Measurements from ENCODE around the gene FAM50B. TPM values are rescaled to one million over a fixed set of nuclear protein-coding genes. Genes with fewer than 3 reads are reported as not detected.

Gene FAM50B
- total and polyA plus RNA-seq, 2 of the 4 experiments (the other 2 are of a cell fraction) = 4.1 to 7.4 TPM

GRCh38 chr6:3801960-3802359 is 47.2 kb upstream of the FAM50B start:
- no peaks in the 10 kb centered on the region for H3K9me3 ChIP-seq (ENCODE audit: control insufficient read depth, insufficient read depth, low read length)
- H3K14ac ChIP-seq (replicated peaks; ENCODE audit: low read depth, low read length) = no peak overlapping the region; the same call in 1 of the 2 replicates
- WGBS, 2 experiments (ENCODE audit: extremely low coverage in 2 of 2, insufficient read length in 1 of 2) = no CpG with 5 or more reads among the region's 5 CpGs
- no peaks in the 10 kb centered on the region for H4K20me1 ChIP-seq (ENCODE audit: insufficient read depth, low read length)
- no TSS peak for BruUV-seq (replicated peaks)
- H3K4me3 ChIP-seq (ENCODE audit: insufficient read depth, low read depth, low read length) = no peak overlapping the region
- no peak for ATAC-seq (ENCODE audit: low read depth)
- H3K56ac ChIP-seq (ENCODE audit: extremely low read depth, insufficient read depth, low read length) = no peak overlapping the region
- H2BK20ac ChIP-seq (ENCODE audit: low read depth, low read length) = peak overlapping the region; percentile 82; the same call in 1 of the 2 replicates
- no peak overlapping the region for H3K9ac ChIP-seq (ENCODE audit: low read depth, low read length)
- H3K9me1 ChIP-seq (ENCODE audit: insufficient read depth, low read length) = peaks cover 33% of the 10 kb centered on the region
- H4K5ac ChIP-seq (ENCODE audit: low read depth, low read length) = no peak overlapping the region
- H2AK9ac ChIP-seq (replicated peaks; ENCODE audit: low read depth, low read length, poor library complexity) = no peak overlapping the region
- no peaks in the 10 kb centered on the region for H3K36me3 ChIP-seq (ENCODE audit: control insufficient read depth, insufficient read depth, low read length)
- H3K79me1 ChIP-seq (ENCODE audit: low read depth in 1 of 2, low read length in 2 of 2) = peaks cover 0 to 14% of the 10 kb centered on the region in 2 experiments; a peak in 1 of 4 replicates
- in situ Hi-C loops (cut with MboI; ENCODE audit: low sequenced_read_pairs) = loop anchor here (10.0 kb wide), 1 partner anchor 47 kb away; the partner anchor contains the start of gene PXDC1
- CTCF ChIA-PET = no interaction called here
- H2AK5ac ChIP-seq (ENCODE audit: low read depth, low read length) = peak overlapping the region; percentile 71; the same call in 1 of the 2 replicates
- no peak overlapping the region for H2BK5ac ChIP-seq (ENCODE audit: low read depth, low read length, poor library complexity, severe bottlenecking)
- no peak overlapping the region for H2BK15ac ChIP-seq (ENCODE audit: low read depth, low read length)
- DNase-seq = no peak
- H2AFZ ChIP-seq (replicated peaks; ENCODE audit: low read length, poor library complexity) = no peak overlapping the region
- TF ChIP-seq NFE2L2 (IDR thresholded peaks at IDR 0.05; ENCODE audit: low read depth, low read length) = no peak
- no peak for TF ChIP-seq MAFK (IDR thresholded peaks at IDR 0.05; ENCODE audit: low read depth, low read length)
- no peak for TF ChIP-seq CEBPB (IDR thresholded peaks at IDR 0.05; ENCODE audit: low read depth, low read length)
- TF ChIP-seq FOS (IDR thresholded peaks at IDR 0.05; ENCODE audit: low read depth, low read length) = no peak
- no peak for TF ChIP-seq USF2 (IDR thresholded peaks at IDR 0.05; ENCODE audit: low read depth, low read length)
- TF ChIP-seq, protein P1, sequence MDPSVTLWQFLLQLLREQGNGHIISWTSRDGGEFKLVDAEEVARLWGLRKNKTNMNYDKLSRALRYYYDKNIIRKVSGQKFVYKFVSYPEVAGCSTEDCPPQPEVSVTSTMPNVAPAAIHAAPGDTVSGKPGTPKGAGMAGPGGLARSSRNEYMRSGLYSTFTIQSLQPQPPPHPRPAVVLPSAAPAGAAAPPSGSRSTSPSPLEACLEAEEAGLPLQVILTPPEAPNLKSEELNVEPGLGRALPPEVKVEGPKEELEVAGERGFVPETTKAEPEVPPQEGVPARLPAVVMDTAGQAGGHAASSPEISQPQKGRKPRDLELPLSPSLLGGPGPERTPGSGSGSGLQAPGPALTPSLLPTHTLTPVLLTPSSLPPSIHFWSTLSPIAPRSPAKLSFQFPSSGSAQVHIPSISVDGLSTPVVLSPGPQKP (IDR thresholded peaks at IDR 0.05; ENCODE audit: borderline replicate concordance, low read depth, low read length) = no peak
- no peak for TF ChIP-seq CHD1 (IDR thresholded peaks at IDR 0.05; ENCODE audit: low read depth, low read length)
- no peak for TF ChIP-seq SMC3 (IDR thresholded peaks at IDR 0.05; ENCODE audit: low read depth, low read length)
- TF ChIP-seq BHLHE40 (IDR thresholded peaks at IDR 0.05; ENCODE audit: low read depth, low read length) = no peak
- no peak for TF ChIP-seq RCOR1 (IDR thresholded peaks at IDR 0.05; ENCODE audit: insufficient replicate concordance, low read length)
- no peak for TF ChIP-seq POLR2A (IDR thresholded peaks at IDR 0.05; ENCODE audit: low read depth, low read length)
- no peak for TF ChIP-seq MXI1 (IDR thresholded peaks at IDR 0.05; ENCODE audit: borderline replicate concordance, low read depth, low read length)
- TF ChIP-seq RAD21 (IDR thresholded peaks at IDR 0.05; ENCODE audit: low read length) = no peak
- TF ChIP-seq RFX5 (IDR thresholded peaks at IDR 0.05; ENCODE audit: low read depth, low read length) = no peak
- no peak for TF ChIP-seq CTCF (conservative IDR thresholded peaks at IDR 0.05; ENCODE audit: low read depth, low read length)
- TF ChIP-seq MAZ (IDR thresholded peaks at IDR 0.05; ENCODE audit: borderline replicate concordance, low read depth, low read length) = no peak
- dilution Hi-C loops (cut with HindIII; ENCODE audit: low sequenced_read_pairs, unreplicated experiment) = no loop called here
- no peak overlapping the region for H4K91ac ChIP-seq (ENCODE audit: insufficient read depth, low read depth, low read length)
- H4K8ac ChIP-seq (ENCODE audit: low read depth in 2 of 2, low read length in 2 of 2) = no peak overlapping the region
- H3K4ac ChIP-seq (ENCODE audit: low read depth, low read length) = peak overlapping the region; percentile 29; the same call in 1 of the 2 replicates
- no peak overlapping the region for H3K23ac ChIP-seq (ENCODE audit: low read depth, low read length)
- POLR2A ChIA-PET (ENCODE audit: unreplicated experiment) = no interaction called here
- H3K27me3 ChIP-seq (ENCODE audit: control insufficient read depth, insufficient read depth, low read length) = no peaks in the 10 kb centered on the region
- intact Hi-C loops (cut with micrococcal nuclease) = no loop called here
- no peak overlapping the region for H3K4me2 ChIP-seq (ENCODE audit: low read depth, low read length)
- H3K18ac ChIP-seq (ENCODE audit: low read depth, low read length) = no peak overlapping the region
- no peak overlapping the region for H3K27ac ChIP-seq (ENCODE audit: insufficient read depth, low read length)
- H3K4me1 ChIP-seq (ENCODE audit: control insufficient read depth, insufficient read depth, low read length) = peaks cover 28% of the 10 kb centered on the region
- H2BK120ac ChIP-seq (ENCODE audit: low read depth, low read length) = peak overlapping the region; percentile 89

Data from IMR-90 (cell line).